Panc1 (cell line): ENCODE results near the gene RNF115. TPM values are rescaled to one million over a fixed set of nuclear protein-coding genes. Genes with fewer than 3 reads are reported as not detected.

Experiments
- ATAC-seq: fragments of 200-7000 bp; cut with Tn5 transposase; 2 replicates; pipeline ENCODE4 v1.9.1; 2020; ENCODE audit warnings: mild to moderate bottlenecking, moderate library complexity
- BruUV-seq: library from RNA; stranded (reverse); fragments of 400-500 nt; replicated peaks from 2 replicates; lab custom pipeline; 2021; lab: Mats Ljungman, UMichigan
- CTCF ChIA-PET: fragments of 300-600 bp; sonication (Branson Sonifier 250); formaldehyde crosslinking; loops from one replicate; lab custom pipeline; 2022; ENCODE audit warnings: antibody characterized with exemption; lab: Charles Lee
- POLR2A ChIA-PET: fragments of 300-600 bp; sonication (Branson Sonifier 250); formaldehyde crosslinking; loops from one replicate; lab custom pipeline; 2022; ENCODE audit warnings: antibody characterized with exemption; lab: Charles Lee
- DNase-seq: peaks from one replicate; pipeline ENCODE4 v3.0.0-alpha.2; 2010; ENCODE audit warnings: low read depth, low spot score
- H3K27ac ChIP-seq: 2 replicates; pipeline ENCODE4 v1.5.1; 2011; ENCODE audit warnings: mild to moderate bottlenecking, low read length, inconsistent platforms
- H3K27me3 ChIP-seq: fragments of 200-500 bp; sonication (Bioruptor generic); 2 replicates; pipeline ENCODE4 v1.6.0; 2014; ENCODE audit warnings: low read length, inconsistent platforms; ENCODE audit not compliant: control insufficient read depth, insufficient read depth
- H3K36me3 ChIP-seq: fragments of 200-500 bp; sonication (Bioruptor generic); 2 replicates; pipeline ENCODE4 v1.5.1; 2014; ENCODE audit warnings: inconsistent platforms, mild to moderate bottlenecking, low read length, moderate library complexity; ENCODE audit not compliant: control insufficient read depth, insufficient read depth
- H3K4me1 ChIP-seq: 2 replicates; pipeline ENCODE4 v1.5.1; 2011; ENCODE audit warnings: inconsistent platforms, mild to moderate bottlenecking, low read length, moderate library complexity; ENCODE audit not compliant: control insufficient read depth, insufficient read depth
- H3K4me3 ChIP-seq, 2 experiments: 2 replicates each; pipeline ENCODE4 v1.5.1; 2011 to 2012; ENCODE audit warnings: low read depth in 2 of 2, low read length in 2 of 2, mild to moderate bottlenecking in 2 of 2, inconsistent platforms in 1 of 2, moderate library complexity in 1 of 2
- H3K9me3 ChIP-seq: fragments of 200-500 bp; sonication (Bioruptor generic); 2 replicates; pipeline ENCODE4 v1.5.1; 2014; ENCODE audit warnings: low read depth, mild to moderate bottlenecking, inconsistent platforms, low read length, moderate library complexity; ENCODE audit not compliant: control insufficient read depth, insufficient read depth
- CTCF ChIP-seq: fragments of 450-650 bp; IDR thresholded peaks from 2 replicates; pipeline ENCODE4 v1.5.1; 2017; ENCODE audit warnings: mild to moderate bottlenecking
- POLR2AphosphoS5 ChIP-seq: IDR thresholded peaks from 2 replicates; pipeline ENCODE4 v1.6.1; 2012; ENCODE audit warnings: mild to moderate bottlenecking, low read depth, low read length, moderate library complexity
- REST ChIP-seq, 2 experiments: IDR thresholded peaks; 2 replicates each; pipeline ENCODE4 v1.6.1; 2011 to 2012; ENCODE audit warnings: low read depth in 2 of 2, control low read depth in 1 of 2, low read length in 1 of 2, mild to moderate bottlenecking in 1 of 2, moderate library complexity in 1 of 2; ENCODE audit not compliant: insufficient read depth in 1 of 2
- SIN3A ChIP-seq: IDR thresholded peaks from 2 replicates; pipeline ENCODE4 v1.6.1; 2012; ENCODE audit warnings: low read depth, mild to moderate bottlenecking, low read length, moderate library complexity, borderline replicate concordance; ENCODE audit not compliant: insufficient read depth
- TCF7L2 ChIP-seq: IDR thresholded peaks from 2 replicates; pipeline ENCODE4 v1.6.1; 2011; ENCODE audit warnings: mild to moderate bottlenecking, low read depth, low read length, inconsistent platforms
- in situ Hi-C: cut with HindIII; loops from 2 replicates; pipeline ENCODE4 v1.10.0; 2016; ENCODE audit warnings: low sequenced_read_pairs, low pct_unique_long_range_greater_than_20kb
- intact Hi-C: fragments of 100-400 bp; cut with micrococcal nuclease; formaldehyde crosslinking; loops from one replicate; pipeline ENCODE4 v1.10.0; 2022; ENCODE audit not compliant: unreplicated experiment
- total RNA-seq: library from RNA; stranded (reverse); gene quantifications from one replicate; pipeline ENCODE4 v1.2.1, GENCODE V29; 2021; ENCODE audit not compliant: unreplicated experiment

The RNF115 gene
- total RNA-seq, 1 experiment from 2014 or later = 14.5 TPM

- Histone ChIP-seq H3K4me3 (no peak overlapping the region), H3K4me1 (no peaks in the 10 kb centered on the region), H3K9me3 (no peaks in the 10 kb centered on the region), H3K27ac (no peak overlapping the region), H3K27me3 (no peaks in the 10 kb centered on the region), H3K36me3 (no peaks in the 10 kb centered on the region)
- TF ChIP-seq REST (IDR thresholded peaks at IDR 0.05; ENCODE audit: insufficient read depth in 1 of 2, low read depth in 2 of 2, low read length in 1 of 2) (no peak), POLR2AphosphoS5 (no peak), TCF7L2 (no peak), SIN3A (no peak), CTCF (no peak)
- intact Hi-C loops = no loop called here
- ChIA-PET CTCF (no interaction called here), POLR2A (no interaction called here)
- no TSS peak for BruUV-seq
- DNase-seq (no peak), ATAC-seq (no peak)
- in situ Hi-C loops = no loop called here
Measured at GRCh38 chr1:145758116-145758515, 65.8 kb downstream of the RNF115 start.

GRCh38 chr1:145757420-145757819 lies 66.5 kb downstream of the RNF115 start:
- ChIA-PET CTCF (no interaction called here), POLR2A (no interaction called here)
- Histone ChIP-seq H3K27ac (no peak overlapping the region), H3K36me3 (no peaks in the 10 kb centered on the region), H3K4me1 (no peaks in the 10 kb centered on the region), H3K4me3 (no peak overlapping the region), H3K9me3 (no peaks in the 10 kb centered on the region), H3K27me3 (no peaks in the 10 kb centered on the region)
- no peak for ATAC-seq
- no TSS peak for BruUV-seq
- in situ Hi-C loops = no loop called here
- no peak for DNase-seq
- TF ChIP-seq CTCF (no peak), REST (IDR thresholded peaks at IDR 0.05; ENCODE audit: insufficient read depth in 1 of 2, low read depth in 2 of 2, low read length in 1 of 2) (no peak), POLR2AphosphoS5 (no peak), TCF7L2 (no peak), SIN3A (no peak)
- intact Hi-C loops = no loop called here
